CD4-positive, alpha-beta memory T cell (primary cell): Measurements from ENCODE around the gene GPATCH4. TPM values are rescaled to one million over a fixed set of nuclear protein-coding genes. Genes with fewer than 3 reads are reported as not detected.

Source experiments
- CTCF ChIA-PET: fragments of 350-600 bp; sonication (Branson Sonifier 250); formaldehyde crosslinking; loops from one replicate; lab custom pipeline; 2021; ENCODE audit warnings: inconsistent platforms; ENCODE audit not compliant: partially characterized antibody; lab: Charles Lee
- POLR2A ChIA-PET: fragments of 350-600 bp; sonication (Branson Sonifier 250); formaldehyde crosslinking; loops from one replicate; lab custom pipeline; 2021; ENCODE audit not compliant: partially characterized antibody; lab: Charles Lee
- DNase-seq, 5 donors: peaks; one replicate each; pipeline versions ENCODE4 v3.0.0 to v3.0.0-alpha.2; 2020 to 2022; ENCODE audit warnings: mixed read lengths in 1 of 5
- H3K27ac ChIP-seq: one replicate; pipeline ENCODE4 v1.7.0; 2013; ENCODE audit warnings: low read depth, low read length
- H3K27me3 ChIP-seq: 2 replicates; pipeline ENCODE4 v1.7.0; 2013; ENCODE audit warnings: mild to moderate bottlenecking, low read length, moderate library complexity; ENCODE audit not compliant: insufficient read depth
- H3K36me3 ChIP-seq: 2 replicates; pipeline ENCODE4 v1.7.0; 2013; ENCODE audit warnings: mild to moderate bottlenecking, low read length, moderate library complexity; ENCODE audit not compliant: insufficient read depth
- H3K4me1 ChIP-seq: 2 replicates; pipeline ENCODE4 v1.7.0; 2013; ENCODE audit warnings: mild to moderate bottlenecking, low read length, moderate library complexity; ENCODE audit not compliant: insufficient read depth
- H3K4me3 ChIP-seq, 2 donors: one replicate each; pipeline ENCODE4 v1.7.0; 2013; ENCODE audit warnings: low read length in 2 of 2, mild to moderate bottlenecking in 1 of 2
- H3K9me3 ChIP-seq, 2 donors: one replicate each; pipeline ENCODE4 v1.7.0; 2013; ENCODE audit warnings: low read length in 2 of 2, control low read depth in 1 of 2; ENCODE audit not compliant: control insufficient read depth in 1 of 2
- H3K27ac Mint-ChIP-seq, 7 donors: one replicate each; pipeline ENCODE4 v1.8.0; 2020 to 2021; ENCODE audit warnings: mixed read lengths in 7 of 7, mild to moderate bottlenecking in 6 of 7, inconsistent platforms in 3 of 7, moderate library complexity in 3 of 7
- H3K27me3 Mint-ChIP-seq, 2 donors: one replicate each; pipeline ENCODE4 v1.8.0; 2020 to 2021; ENCODE audit warnings: mixed read lengths in 2 of 2
- H3K36me3 Mint-ChIP-seq, 2 donors: one replicate each; pipeline ENCODE4 v1.8.0; 2020 to 2021; ENCODE audit warnings: mixed read lengths in 2 of 2, inconsistent platforms in 1 of 2, mild to moderate bottlenecking in 1 of 2
- H3K4me1 Mint-ChIP-seq, 4 donors: one replicate each; pipeline ENCODE4 v1.8.0; 2020 to 2021; ENCODE audit warnings: mixed read lengths in 4 of 4, mild to moderate bottlenecking in 1 of 4
- H3K4me3 Mint-ChIP-seq, 8 donors: one replicate each; pipeline ENCODE4 v1.8.0; 2020 to 2021; ENCODE audit warnings: mixed read lengths in 8 of 8, mild to moderate bottlenecking in 7 of 8, moderate library complexity in 6 of 8, inconsistent platforms in 3 of 8
- H3K9me3 Mint-ChIP-seq, 8 donors: one replicate each; pipeline ENCODE4 v1.8.0; 2020 to 2021; ENCODE audit warnings: mixed read lengths in 8 of 8, mild to moderate bottlenecking in 5 of 8, inconsistent platforms in 3 of 8, moderate library complexity in 1 of 8
- intact Hi-C: fragments of 100-400 bp; cut with micrococcal nuclease; formaldehyde crosslinking; loops from one replicate; pipeline ENCODE4 v1.15.1; 2023
- polyA plus RNA-seq, 2 donors: library from polyadenylated mRNA; unstranded; fragments of 300-500 nt; fragmentation: Illumina TruSeq; gene quantifications; one replicate each; pipeline ENCODE4 v1.2.3, GENCODE V29; 2021
- total RNA-seq, 2 experiments: library from RNA; stranded (reverse); gene quantifications; one replicate each; pipeline ENCODE4 v1.2.3, GENCODE V29; 2021

Gene GPATCH4
- total and polyA plus RNA-seq, 4 experiments from 2014 or later, result 8.1 to 58.5 (median 28.8) TPM

GRCh38 chr1:156560585-156561163 is 40.6 kb downstream of the GPATCH4 start:
- H3K36me3 ChIP-seq, result no peaks in the 10 kb centered on the region
- Mint-ChIP-seq H3K27me3 (no peaks in the 10 kb centered on the region), H3K4me1 (no peaks in the 10 kb centered on the region), H3K36me3 (no peaks in the 10 kb centered on the region), H3K27ac (no peak overlapping the region), H3K4me3 (no peak overlapping the region), H3K9me3 (no peaks in the 10 kb centered on the region)
- no peak for DNase-seq
- ChIA-PET CTCF (no interaction called here), POLR2A (no interaction called here)
- no peak overlapping the region for H3K4me3 ChIP-seq
- no peaks in the 10 kb centered on the region for H3K27me3 ChIP-seq
- no peaks in the 10 kb centered on the region for H3K9me3 ChIP-seq
- H3K27ac ChIP-seq, result no peak overlapping the region
- H3K4me1 ChIP-seq, result no peaks in the 10 kb centered on the region
- intact Hi-C loops, result no loop called here

GRCh38 chr1:156559797-156560385 is 41.4 kb downstream of the GPATCH4 start:
- ChIA-PET CTCF (interaction anchor here (0.8 kb wide), 1 partner anchor 174 kb away, joined by 3 read pairs; no protein-coding TSS in a partner anchor), POLR2A (no interaction called here)
- peak overlapping the region in 1 of 7 donors; percentile 20 for H3K27ac Mint-ChIP-seq
- no peaks in the 10 kb centered on the region for H3K9me3 Mint-ChIP-seq
- intact Hi-C loops, result no loop called here
- no peaks in the 10 kb centered on the region for H3K4me1 ChIP-seq
- H3K27me3 ChIP-seq, result no peaks in the 10 kb centered on the region
- H3K36me3 ChIP-seq, result no peaks in the 10 kb centered on the region
- H3K4me1 Mint-ChIP-seq, result no peaks in the 10 kb centered on the region
- H3K36me3 Mint-ChIP-seq, result no peaks in the 10 kb centered on the region
- no peaks in the 10 kb centered on the region for H3K9me3 ChIP-seq
- no peaks in the 10 kb centered on the region for H3K27me3 Mint-ChIP-seq
- no peak for DNase-seq
- H3K4me3 Mint-ChIP-seq, result no peak overlapping the region
- no peak overlapping the region for H3K4me3 ChIP-seq
- no peak overlapping the region for H3K27ac ChIP-seq

GRCh38 chr1:156559086-156559796 is 42.0 kb downstream of the GPATCH4 start:
- no peaks in the 10 kb centered on the region for H3K36me3 Mint-ChIP-seq
- H3K27me3 Mint-ChIP-seq, result no peaks in the 10 kb centered on the region
- H3K27ac Mint-ChIP-seq, result no peak overlapping the region
- H3K4me1 ChIP-seq, result no peaks in the 10 kb centered on the region
- H3K9me3 ChIP-seq, result no peaks in the 10 kb centered on the region
- H3K36me3 ChIP-seq, result no peaks in the 10 kb centered on the region
- CTCF ChIA-PET, result interaction anchor here (0.8 kb wide), 1 partner anchor 173 kb away, joined by 3 read pairs; no protein-coding TSS in a partner anchor
- no peaks in the 10 kb centered on the region for H3K4me1 Mint-ChIP-seq
- H3K4me3 ChIP-seq, result no peak overlapping the region
- H3K27ac ChIP-seq, result no peak overlapping the region
- no peaks in the 10 kb centered on the region for H3K27me3 ChIP-seq
- no peaks in the 10 kb centered on the region for H3K9me3 Mint-ChIP-seq
- intact Hi-C loops, result no loop called here
- DNase-seq, result no peak
- POLR2A ChIA-PET, result no interaction called here
- no peak overlapping the region for H3K4me3 Mint-ChIP-seq

GRCh38 chr1:156556354-156556753 is 44.9 kb downstream of the GPATCH4 start:
- Mint-ChIP-seq H3K4me1 (peaks cover 2 to 5% (median 3%) of the 10 kb centered on the region in 4 donors), H3K27me3 (no peaks in the 10 kb centered on the region), H3K4me3 (no peak overlapping the region), H3K27ac (no peak overlapping the region), H3K36me3 (no peaks in the 10 kb centered on the region), H3K9me3 (no peaks in the 10 kb centered on the region)
- no peak overlapping the region for H3K27ac ChIP-seq
- no peaks in the 10 kb centered on the region for H3K36me3 ChIP-seq
- CTCF ChIA-PET, result interaction anchor here (0.6 to 1.9 kb wide), 2 partner anchors 111 to 171 kb away, joined by 3 to 4 read pairs; no protein-coding TSS in a partner anchor
- intact Hi-C loops, result no loop called here
- POLR2A ChIA-PET, result no interaction called here
- no peaks in the 10 kb centered on the region for H3K4me1 ChIP-seq
- no peaks in the 10 kb centered on the region for H3K27me3 ChIP-seq
- no peak for DNase-seq
- H3K9me3 ChIP-seq, result no peaks in the 10 kb centered on the region
- no peak overlapping the region for H3K4me3 ChIP-seq

- CTCF ChIA-PET, result interaction anchor here (1.9 kb wide), 1 partner anchor 170 kb away, joined by 4 read pairs; no protein-coding TSS in a partner anchor
- intact Hi-C loops, result no loop called here
Measured at GRCh38 chr1:156555715-156556114, 45.6 kb downstream of the GPATCH4 start.

GRCh38 chr1:156554971-156555370 is 46.3 kb downstream of the GPATCH4 start:
- intact Hi-C loops, result no loop called here
- ChIA-PET CTCF (interaction anchor here (1.9 kb wide), 1 partner anchor 169 kb away, joined by 4 read pairs; no protein-coding TSS in a partner anchor), POLR2A (interaction anchor here (1.3 kb wide), 1 partner anchor 30 kb away, joined by 4 read pairs; no protein-coding TSS in a partner anchor)
- Mint-ChIP-seq H3K4me1 (peaks cover 2 to 5% (median 3%) of the 10 kb centered on the region in 4 donors), H3K4me3 (no peak overlapping the region), H3K27me3 (no peaks in the 10 kb centered on the region), H3K27ac (no peak overlapping the region), H3K9me3 (no peaks in the 10 kb centered on the region), H3K36me3 (no peaks in the 10 kb centered on the region)
- Histone ChIP-seq H3K27ac (no peak overlapping the region), H3K36me3 (no peaks in the 10 kb centered on the region), H3K4me1 (no peaks in the 10 kb centered on the region), H3K9me3 (no peaks in the 10 kb centered on the region), H3K27me3 (no peaks in the 10 kb centered on the region), H3K4me3 (no peak overlapping the region)
- DNase-seq, result no peak

More at GRCh38 chr1:156555715-156556114, 45.6 kb downstream of the GPATCH4 start:
- no peaks in the 10 kb centered on the region for H3K27me3 ChIP-seq
- Mint-ChIP-seq H3K36me3 (no peaks in the 10 kb centered on the region), H3K9me3 (no peaks in the 10 kb centered on the region), H3K27ac (no peak overlapping the region), H3K27me3 (no peaks in the 10 kb centered on the region), H3K4me1 (peaks cover 2 to 5% (median 3%) of the 10 kb centered on the region in 4 donors), H3K4me3 (no peak overlapping the region)
- H3K27ac ChIP-seq, result no peak overlapping the region
- no peaks in the 10 kb centered on the region for H3K36me3 ChIP-seq
- POLR2A ChIA-PET, result interaction anchor here (1.3 kb wide), 1 partner anchor 31 kb away, joined by 4 read pairs; no protein-coding TSS in a partner anchor
- no peak for DNase-seq
- no peaks in the 10 kb centered on the region for H3K9me3 ChIP-seq
- no peak overlapping the region for H3K4me3 ChIP-seq
- H3K4me1 ChIP-seq, result no peaks in the 10 kb centered on the region

GRCh38 chr1:156553860-156554485 is 47.3 kb downstream of the GPATCH4 start:
- H3K4me1 ChIP-seq, result no peaks in the 10 kb centered on the region
- H3K27me3 Mint-ChIP-seq, result no peaks in the 10 kb centered on the region
- H3K36me3 Mint-ChIP-seq, result no peaks in the 10 kb centered on the region
- H3K36me3 ChIP-seq, result no peaks in the 10 kb centered on the region
- no peaks in the 10 kb centered on the region for H3K9me3 ChIP-seq
- H3K9me3 Mint-ChIP-seq, result no peaks in the 10 kb centered on the region
- peaks cover 2 to 5% (median 3%) of the 10 kb centered on the region in 4 donors for H3K4me1 Mint-ChIP-seq
- ChIA-PET POLR2A (no interaction called here), CTCF (interaction anchor here (1.1 kb wide), 1 partner anchor 168 kb away, joined by 4 read pairs; no protein-coding TSS in a partner anchor)
- DNase-seq, result no peak
- H3K4me3 Mint-ChIP-seq, result no peak overlapping the region
- no peak overlapping the region for H3K27ac Mint-ChIP-seq
- intact Hi-C loops, result no loop called here
- no peak overlapping the region for H3K27ac ChIP-seq
- no peak overlapping the region for H3K4me3 ChIP-seq
- no peaks in the 10 kb centered on the region for H3K27me3 ChIP-seq
